Stomach (tissue), 4 donors: ENCODE results near the gene LARGE1.

Source experiments
- EP300 ChIP-seq: sonication (generic); formaldehyde crosslinking; IDR thresholded peaks from one replicate; pipeline ENCODE4 v1.6.1; 2017; ENCODE audit warnings: antibody characterized with exemption
- TF ChIP-seq, protein P1 (sequence below), 7 experiments: fragments of 450-650 bp in 4 of 7; fragments of 200-600 bp in 3 of 7; sonication (generic) in 3 of 7; IDR thresholded peaks; one replicate each; pipeline ENCODE4 v1.5.1; 2016 to 2019; ENCODE audit warnings: antibody characterized with exemption in 7 of 7, control low read depth in 2 of 7, mild to moderate bottlenecking in 1 of 7

DNA sequence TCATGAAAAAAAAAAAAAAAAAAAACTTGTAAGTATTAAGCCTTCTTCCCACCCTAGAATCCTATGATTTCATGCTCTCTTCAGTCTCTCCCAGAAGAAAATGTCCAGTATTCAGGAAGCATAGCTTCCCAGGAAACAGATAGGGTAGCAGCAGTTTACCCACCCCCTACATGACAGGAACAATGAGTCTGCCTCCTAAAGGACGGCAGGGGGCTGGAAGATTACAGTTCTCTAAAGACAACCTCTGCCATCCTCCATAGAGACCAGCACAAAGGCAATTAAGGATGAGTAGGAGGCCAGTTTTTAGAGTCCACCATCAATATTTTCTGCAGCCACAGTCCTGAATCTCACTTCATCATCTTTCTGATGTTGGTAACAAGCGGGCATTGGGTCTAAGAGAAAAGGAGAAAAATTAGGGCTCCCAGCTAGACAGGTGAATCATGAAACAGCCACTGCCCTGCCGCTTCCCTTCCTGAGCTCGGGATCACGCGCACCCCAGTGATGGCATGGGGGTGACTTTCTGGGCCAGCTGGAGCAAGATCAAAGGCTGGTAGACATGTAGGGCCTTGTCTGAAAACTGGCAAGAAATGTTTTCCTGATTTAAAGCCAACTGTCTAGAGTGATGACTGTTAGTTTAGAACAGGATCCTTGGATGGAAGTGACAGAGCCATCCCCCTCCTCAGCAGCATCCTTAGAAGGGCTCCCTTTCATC is 322.8 kb downstream of the LARGE1 start:
- TF ChIP-seq, protein P1, sequence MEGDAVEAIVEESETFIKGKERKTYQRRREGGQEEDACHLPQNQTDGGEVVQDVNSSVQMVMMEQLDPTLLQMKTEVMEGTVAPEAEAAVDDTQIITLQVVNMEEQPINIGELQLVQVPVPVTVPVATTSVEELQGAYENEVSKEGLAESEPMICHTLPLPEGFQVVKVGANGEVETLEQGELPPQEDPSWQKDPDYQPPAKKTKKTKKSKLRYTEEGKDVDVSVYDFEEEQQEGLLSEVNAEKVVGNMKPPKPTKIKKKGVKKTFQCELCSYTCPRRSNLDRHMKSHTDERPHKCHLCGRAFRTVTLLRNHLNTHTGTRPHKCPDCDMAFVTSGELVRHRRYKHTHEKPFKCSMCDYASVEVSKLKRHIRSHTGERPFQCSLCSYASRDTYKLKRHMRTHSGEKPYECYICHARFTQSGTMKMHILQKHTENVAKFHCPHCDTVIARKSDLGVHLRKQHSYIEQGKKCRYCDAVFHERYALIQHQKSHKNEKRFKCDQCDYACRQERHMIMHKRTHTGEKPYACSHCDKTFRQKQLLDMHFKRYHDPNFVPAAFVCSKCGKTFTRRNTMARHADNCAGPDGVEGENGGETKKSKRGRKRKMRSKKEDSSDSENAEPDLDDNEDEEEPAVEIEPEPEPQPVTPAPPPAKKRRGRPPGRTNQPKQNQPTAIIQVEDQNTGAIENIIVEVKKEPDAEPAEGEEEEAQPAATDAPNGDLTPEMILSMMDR (IDR thresholded peaks at IDR 0.05), result no peak
- no peak for TF ChIP-seq EP300
